ENCODE data around the gene MARK2. TPM values are rescaled to one million over a fixed set of nuclear protein-coding genes. Genes with fewer than 3 reads are reported as not detected.

The MARK2 gene
- total and polyA plus RNA-seq, 2 of the 8 experiments (the other 6 are each of a cell fraction or from before 2014, with no cell fraction given), result 19.3 to 58.5 TPM

GRCh38 chr11:63876616-63877015, 37.7 kb downstream of the MARK2 start (continued):
- TF ChIP-seq, protein P1, sequence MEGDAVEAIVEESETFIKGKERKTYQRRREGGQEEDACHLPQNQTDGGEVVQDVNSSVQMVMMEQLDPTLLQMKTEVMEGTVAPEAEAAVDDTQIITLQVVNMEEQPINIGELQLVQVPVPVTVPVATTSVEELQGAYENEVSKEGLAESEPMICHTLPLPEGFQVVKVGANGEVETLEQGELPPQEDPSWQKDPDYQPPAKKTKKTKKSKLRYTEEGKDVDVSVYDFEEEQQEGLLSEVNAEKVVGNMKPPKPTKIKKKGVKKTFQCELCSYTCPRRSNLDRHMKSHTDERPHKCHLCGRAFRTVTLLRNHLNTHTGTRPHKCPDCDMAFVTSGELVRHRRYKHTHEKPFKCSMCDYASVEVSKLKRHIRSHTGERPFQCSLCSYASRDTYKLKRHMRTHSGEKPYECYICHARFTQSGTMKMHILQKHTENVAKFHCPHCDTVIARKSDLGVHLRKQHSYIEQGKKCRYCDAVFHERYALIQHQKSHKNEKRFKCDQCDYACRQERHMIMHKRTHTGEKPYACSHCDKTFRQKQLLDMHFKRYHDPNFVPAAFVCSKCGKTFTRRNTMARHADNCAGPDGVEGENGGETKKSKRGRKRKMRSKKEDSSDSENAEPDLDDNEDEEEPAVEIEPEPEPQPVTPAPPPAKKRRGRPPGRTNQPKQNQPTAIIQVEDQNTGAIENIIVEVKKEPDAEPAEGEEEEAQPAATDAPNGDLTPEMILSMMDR (IDR thresholded peaks at IDR 0.05; ENCODE audit: control extremely low read depth in 1 of 3, insufficient read depth in 1 of 3, low read depth in 1 of 3, low read length in 3 of 3), result no peak
- TF ChIP-seq SP4 (IDR thresholded peaks at IDR 0.05; ENCODE audit: low read length) (no peak), ASH2L (IDR thresholded peaks at IDR 0.05; ENCODE audit: low read length) (no peak), PHF8 (conservative IDR thresholded peaks at IDR 0.05; ENCODE audit: low read depth, low read length) (no peak), SIX5 (IDR thresholded peaks at IDR 0.05; ENCODE audit: low read depth, low read length) (no peak), FOSL1 (IDR thresholded peaks at IDR 0.05; ENCODE audit: insufficient read depth, low read depth, low read length) (no peak), CBX5 (IDR thresholded peaks at IDR 0.05; ENCODE audit: low read depth, low read length) (no peak), CEBPB (IDR thresholded peaks at IDR 0.05; ENCODE audit: low read depth, low read length) (no peak)
